Measurements from ENCODE around the gene MMADHC.
A peak's percentile ranks its signal among the peaks of the same experiment; 100 is the strongest.

Gene MMADHC

DNA sequence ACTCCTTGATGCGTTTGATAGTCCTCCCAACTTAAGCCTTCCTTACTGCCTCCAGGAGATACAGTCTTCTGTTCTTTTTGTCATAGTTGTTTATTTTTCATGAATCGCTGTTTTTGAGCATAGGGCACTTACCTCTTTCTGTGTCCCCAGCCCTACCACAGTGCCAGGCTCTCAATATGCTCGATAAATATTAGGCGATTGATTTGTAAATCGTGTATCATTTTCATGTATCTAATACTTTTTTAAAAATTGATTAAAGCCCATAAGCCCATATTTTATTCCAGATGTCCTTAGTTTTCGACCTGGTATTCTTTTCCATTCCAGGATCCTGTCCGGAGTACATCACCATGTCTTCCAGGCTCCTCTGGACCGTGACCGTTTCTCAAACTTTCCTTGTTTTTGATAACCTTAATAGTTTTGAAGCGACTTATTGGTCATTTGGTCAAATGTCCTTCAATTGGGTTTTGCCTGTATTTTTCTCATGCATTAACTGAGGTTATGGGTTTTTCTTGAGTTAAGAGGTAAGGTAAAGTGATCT, 444 bp upstream of the MMADHC start:
- Histone ChIP-seq H3K36me3 (ENCODE audit: control insufficient read depth, insufficient read depth, low read length) (peaks cover 2% of the 10 kb centered on the region; the same call in 1 of the 2 replicates), H3K27me3 (replicated peaks; ENCODE audit: control insufficient read depth, insufficient read depth, low read length) (no peaks in the 10 kb centered on the region), H3K4me3 (replicated peaks; ENCODE audit: low read depth, low read length) (peak overlapping the region; percentile 100)
- TF ChIP-seq, protein P1, sequence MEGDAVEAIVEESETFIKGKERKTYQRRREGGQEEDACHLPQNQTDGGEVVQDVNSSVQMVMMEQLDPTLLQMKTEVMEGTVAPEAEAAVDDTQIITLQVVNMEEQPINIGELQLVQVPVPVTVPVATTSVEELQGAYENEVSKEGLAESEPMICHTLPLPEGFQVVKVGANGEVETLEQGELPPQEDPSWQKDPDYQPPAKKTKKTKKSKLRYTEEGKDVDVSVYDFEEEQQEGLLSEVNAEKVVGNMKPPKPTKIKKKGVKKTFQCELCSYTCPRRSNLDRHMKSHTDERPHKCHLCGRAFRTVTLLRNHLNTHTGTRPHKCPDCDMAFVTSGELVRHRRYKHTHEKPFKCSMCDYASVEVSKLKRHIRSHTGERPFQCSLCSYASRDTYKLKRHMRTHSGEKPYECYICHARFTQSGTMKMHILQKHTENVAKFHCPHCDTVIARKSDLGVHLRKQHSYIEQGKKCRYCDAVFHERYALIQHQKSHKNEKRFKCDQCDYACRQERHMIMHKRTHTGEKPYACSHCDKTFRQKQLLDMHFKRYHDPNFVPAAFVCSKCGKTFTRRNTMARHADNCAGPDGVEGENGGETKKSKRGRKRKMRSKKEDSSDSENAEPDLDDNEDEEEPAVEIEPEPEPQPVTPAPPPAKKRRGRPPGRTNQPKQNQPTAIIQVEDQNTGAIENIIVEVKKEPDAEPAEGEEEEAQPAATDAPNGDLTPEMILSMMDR (IDR thresholded peaks at IDR 0.05; ENCODE audit: insufficient read depth, low read length, poor library complexity, severe bottlenecking), result no peak
- no peak for DNase-seq (ENCODE audit: extremely low read depth, insufficient read length)

DNA sequence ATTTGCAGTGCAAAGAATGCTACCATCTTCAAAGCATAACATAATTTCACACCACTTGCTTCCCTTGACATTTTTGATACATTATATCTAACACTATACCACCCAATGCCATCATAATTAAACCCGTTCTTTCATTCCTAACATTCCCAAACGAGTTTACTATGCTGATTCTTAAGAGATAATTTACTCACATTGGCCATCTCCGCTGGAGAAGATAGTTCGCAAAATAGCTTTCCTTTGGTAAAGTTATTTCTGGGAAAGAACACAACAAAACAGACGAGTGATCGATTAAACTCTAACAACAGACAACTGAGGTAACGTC, 716 bp downstream of the MMADHC start:
- Histone ChIP-seq H3K27me3 (replicated peaks; ENCODE audit: control insufficient read depth, insufficient read depth, low read length) (no peaks in the 10 kb centered on the region), H3K4me3 (replicated peaks; ENCODE audit: low read depth, low read length) (peak overlapping the region; percentile 100), H3K36me3 (ENCODE audit: control insufficient read depth, insufficient read depth, low read length) (peaks cover 2% of the 10 kb centered on the region)
- TF ChIP-seq, protein P1 (IDR thresholded peaks at IDR 0.05; ENCODE audit: insufficient read depth, low read length, poor library complexity, severe bottlenecking), result no peak
- no peak for DNase-seq (ENCODE audit: extremely low read depth, insufficient read length)

DNA sequence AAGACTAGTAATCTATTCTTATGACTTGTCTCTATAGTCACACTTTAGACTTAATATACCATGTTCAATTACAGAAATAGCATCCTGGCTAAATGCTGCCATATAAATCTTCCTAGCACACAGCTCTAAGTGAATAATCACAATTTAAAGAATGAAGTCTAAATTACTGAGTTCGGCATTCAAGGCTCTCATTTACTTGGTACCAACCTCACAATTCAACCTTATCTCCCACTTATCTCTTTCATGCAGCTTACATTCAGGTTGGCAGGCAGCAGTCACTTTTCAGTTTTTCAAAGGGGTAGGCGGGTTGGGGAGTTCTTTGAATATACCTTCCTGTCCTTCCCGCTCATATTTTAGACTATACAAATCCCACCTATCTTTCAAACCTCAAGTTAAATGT, 1.5 kb downstream of the MMADHC start:
- Histone ChIP-seq H3K36me3 (ENCODE audit: control insufficient read depth, insufficient read depth, low read length) (peaks cover 2% of the 10 kb centered on the region), H3K27me3 (replicated peaks; ENCODE audit: control insufficient read depth, insufficient read depth, low read length) (no peaks in the 10 kb centered on the region), H3K4me3 (replicated peaks; ENCODE audit: low read depth, low read length) (peak overlapping the region; percentile 100)
- TF ChIP-seq, protein P1 (IDR thresholded peaks at IDR 0.05; ENCODE audit: insufficient read depth, low read length, poor library complexity, severe bottlenecking), result no peak
- no peak for DNase-seq (ENCODE audit: extremely low read depth, insufficient read length)

DNA sequence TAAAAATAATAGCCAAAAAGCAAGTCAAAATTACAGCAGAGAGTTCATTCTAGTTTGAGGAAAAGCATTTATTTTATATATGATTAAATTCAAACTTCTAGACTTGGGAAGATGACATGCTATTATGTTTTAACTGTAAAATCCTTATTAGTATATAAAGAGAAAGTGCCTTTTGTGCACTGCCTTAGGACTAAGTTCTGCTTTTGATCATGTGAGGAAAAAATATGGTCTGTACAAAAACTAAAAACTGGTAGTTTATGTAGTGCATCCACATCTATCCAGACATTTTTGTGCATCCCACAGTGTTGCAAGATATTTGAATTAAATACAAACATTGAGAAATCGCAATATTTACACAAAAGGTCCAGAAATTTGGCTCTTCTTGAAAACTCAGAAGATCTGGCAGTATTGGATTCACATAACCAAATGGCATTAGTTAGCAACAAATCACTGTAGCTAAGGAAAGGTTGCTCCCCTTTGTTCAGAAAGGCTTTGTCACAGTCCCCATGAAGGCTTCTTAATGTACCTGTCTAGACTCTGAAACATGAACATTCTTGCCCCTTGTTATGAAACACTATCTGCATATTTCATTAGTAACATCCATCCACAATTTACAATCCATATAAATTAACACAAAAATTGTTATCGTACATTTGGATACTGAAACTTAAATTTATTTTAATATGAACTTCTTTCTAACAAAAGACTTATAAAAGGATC, 2.2 kb downstream of the MMADHC start:
- TF ChIP-seq, protein P1 (IDR thresholded peaks at IDR 0.05; ENCODE audit: insufficient read depth, low read length, poor library complexity, severe bottlenecking), result no peak
- Histone ChIP-seq H3K27me3 (replicated peaks; ENCODE audit: control insufficient read depth, insufficient read depth, low read length) (no peaks in the 10 kb centered on the region), H3K36me3 (ENCODE audit: control insufficient read depth, insufficient read depth, low read length) (peaks cover 3% of the 10 kb centered on the region), H3K4me3 (replicated peaks; ENCODE audit: low read depth, low read length) (peak overlapping the region; percentile 100)
- no peak for DNase-seq (ENCODE audit: extremely low read depth, insufficient read length)

DNA sequence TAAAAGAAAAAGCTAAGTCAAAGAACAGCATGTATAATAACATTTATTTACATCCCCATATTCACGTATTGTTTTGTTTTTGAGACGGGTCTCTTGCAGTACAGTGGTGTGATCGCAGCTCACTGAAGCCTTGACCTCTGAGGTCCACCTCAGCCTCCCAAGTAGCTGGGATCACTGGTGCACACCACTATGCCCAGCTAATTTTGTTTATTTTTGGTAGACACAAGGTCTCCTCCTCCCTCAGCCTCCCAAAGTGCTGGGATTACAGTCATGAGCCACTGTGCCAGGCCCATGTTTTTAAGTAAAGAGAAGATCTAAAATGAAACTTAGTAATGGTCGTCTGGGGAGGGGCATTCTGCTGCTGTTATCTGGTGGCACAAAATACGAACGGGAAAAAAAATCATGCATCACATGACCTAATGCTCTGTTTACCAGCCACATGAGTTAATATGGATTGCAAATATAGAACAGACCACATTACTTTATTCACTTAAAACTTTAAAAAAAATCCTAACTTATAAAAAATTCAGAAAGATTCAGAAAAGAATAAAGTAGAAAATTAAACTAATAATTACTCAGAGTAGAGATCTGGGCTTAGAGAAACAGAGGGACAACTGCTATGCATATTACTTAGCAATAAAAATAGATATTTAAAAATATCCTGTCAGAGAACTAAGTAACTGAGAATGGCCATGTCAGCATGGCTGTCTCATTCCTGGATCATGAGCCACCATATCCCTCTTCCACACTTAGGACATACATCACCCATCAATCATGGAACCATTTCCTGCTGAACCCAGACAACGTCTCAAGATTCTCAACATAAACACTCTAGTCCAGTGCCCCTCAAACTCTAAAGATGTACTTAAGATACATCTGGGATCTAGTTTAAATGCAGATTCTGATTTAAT, 7.3 kb downstream of the MMADHC start:
- TF ChIP-seq, protein P1 (IDR thresholded peaks at IDR 0.05; ENCODE audit: insufficient read depth, low read length, poor library complexity, severe bottlenecking), result no peak
- H3K4me3 ChIP-seq (replicated peaks; ENCODE audit: low read depth, low read length), result no peak overlapping the region
- DNase-seq (ENCODE audit: extremely low read depth, insufficient read length), result no peak
- peaks cover 7% of the 10 kb centered on the region for H3K36me3 ChIP-seq (ENCODE audit: control insufficient read depth, insufficient read depth, low read length)
- H3K27me3 ChIP-seq (replicated peaks; ENCODE audit: control insufficient read depth, insufficient read depth, low read length), result no peaks in the 10 kb centered on the region

Data from GM06990 (cell line).